ENCODE data around the gene CDSN.
"Not testable (repeated sequence)": the region's sequence is repeated elsewhere in the genome, so short reads cannot be mapped to it uniquely, and the experiment has no call there.

The CDSN gene

DNA sequence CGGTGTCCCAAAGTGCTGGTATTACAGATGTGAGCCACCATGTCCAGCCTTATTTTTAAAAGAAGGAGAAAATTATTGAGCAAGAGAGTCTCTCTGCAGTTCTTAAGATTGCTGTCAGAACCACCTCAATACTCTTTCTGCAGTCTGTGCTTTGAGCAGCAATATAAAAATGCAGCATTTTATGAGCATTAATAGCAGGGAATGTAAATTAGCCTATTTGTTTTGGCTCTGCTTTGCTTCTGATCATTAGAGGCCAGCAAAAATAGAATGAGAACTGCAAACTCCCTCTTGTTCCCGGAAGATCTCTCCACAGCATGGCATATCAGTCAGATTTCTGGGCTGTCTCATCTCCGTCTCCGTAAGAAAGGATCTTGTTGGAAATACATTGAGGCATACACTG, 43.6 kb downstream of the CDSN start:
- no peak overlapping the region for H3K4me3 ChIP-seq (ENCODE audit: control insufficient read depth, low read depth, low read length)
- TF ChIP-seq, protein P1, sequence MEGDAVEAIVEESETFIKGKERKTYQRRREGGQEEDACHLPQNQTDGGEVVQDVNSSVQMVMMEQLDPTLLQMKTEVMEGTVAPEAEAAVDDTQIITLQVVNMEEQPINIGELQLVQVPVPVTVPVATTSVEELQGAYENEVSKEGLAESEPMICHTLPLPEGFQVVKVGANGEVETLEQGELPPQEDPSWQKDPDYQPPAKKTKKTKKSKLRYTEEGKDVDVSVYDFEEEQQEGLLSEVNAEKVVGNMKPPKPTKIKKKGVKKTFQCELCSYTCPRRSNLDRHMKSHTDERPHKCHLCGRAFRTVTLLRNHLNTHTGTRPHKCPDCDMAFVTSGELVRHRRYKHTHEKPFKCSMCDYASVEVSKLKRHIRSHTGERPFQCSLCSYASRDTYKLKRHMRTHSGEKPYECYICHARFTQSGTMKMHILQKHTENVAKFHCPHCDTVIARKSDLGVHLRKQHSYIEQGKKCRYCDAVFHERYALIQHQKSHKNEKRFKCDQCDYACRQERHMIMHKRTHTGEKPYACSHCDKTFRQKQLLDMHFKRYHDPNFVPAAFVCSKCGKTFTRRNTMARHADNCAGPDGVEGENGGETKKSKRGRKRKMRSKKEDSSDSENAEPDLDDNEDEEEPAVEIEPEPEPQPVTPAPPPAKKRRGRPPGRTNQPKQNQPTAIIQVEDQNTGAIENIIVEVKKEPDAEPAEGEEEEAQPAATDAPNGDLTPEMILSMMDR (IDR thresholded peaks at IDR 0.05; ENCODE audit: control insufficient read depth, insufficient read depth, low read depth, low read length, missing control alignments) = no peak
- DNase-seq (ENCODE audit: low read depth) = no peak

DNA sequence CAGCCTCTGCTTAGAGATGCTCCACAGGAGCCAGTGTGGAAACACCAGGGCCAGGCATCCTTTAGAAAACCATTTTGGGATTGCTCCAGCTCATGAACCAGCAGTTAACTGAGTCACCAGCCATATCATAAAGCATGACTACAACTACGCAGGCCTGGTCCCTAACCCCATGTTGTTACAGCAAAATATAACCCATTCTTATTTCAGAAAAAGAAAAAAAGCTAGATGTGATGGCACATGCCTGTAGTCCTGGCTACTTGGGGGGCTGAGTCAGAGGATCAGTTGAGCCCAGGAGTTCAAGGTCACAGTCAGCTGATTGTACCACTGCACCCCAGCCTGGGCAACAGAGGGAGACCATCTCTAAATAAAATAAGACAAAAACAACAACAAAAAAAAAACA, 44.7 kb downstream of the CDSN start:
- DNase-seq (ENCODE audit: low read depth) = no peak
- no peak overlapping the region for H3K4me3 ChIP-seq (ENCODE audit: control insufficient read depth, low read depth, low read length)
- TF ChIP-seq, protein P1 (IDR thresholded peaks at IDR 0.05; ENCODE audit: control insufficient read depth, insufficient read depth, low read depth, low read length, missing control alignments) = no peak

DNA sequence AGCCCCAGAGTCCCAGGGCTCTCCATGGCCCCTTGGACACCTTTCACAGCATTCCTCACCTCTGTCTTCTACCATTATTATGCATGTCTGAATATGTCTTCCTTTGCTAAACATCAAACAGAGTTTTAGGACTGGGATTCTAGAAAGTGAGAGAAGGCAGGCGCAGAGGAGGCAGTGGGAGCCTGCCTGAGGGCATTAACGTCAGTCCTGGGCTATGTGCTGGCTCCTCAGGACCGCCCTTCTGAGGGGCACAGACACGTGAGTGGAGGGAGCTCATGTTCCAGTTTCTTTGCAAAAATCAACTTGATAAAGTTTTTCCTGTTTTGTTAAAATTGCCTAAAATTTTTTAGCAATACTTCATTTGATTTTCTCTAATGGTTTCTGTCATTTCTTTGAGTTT, 45.8 kb downstream of the CDSN start:
- TF ChIP-seq, protein P1 (IDR thresholded peaks at IDR 0.05; ENCODE audit: control insufficient read depth, insufficient read depth, low read depth, low read length, missing control alignments) = no peak
- no peak overlapping the region for H3K4me3 ChIP-seq (ENCODE audit: control insufficient read depth, low read depth, low read length)
- DNase-seq (ENCODE audit: low read depth) = no peak

DNA sequence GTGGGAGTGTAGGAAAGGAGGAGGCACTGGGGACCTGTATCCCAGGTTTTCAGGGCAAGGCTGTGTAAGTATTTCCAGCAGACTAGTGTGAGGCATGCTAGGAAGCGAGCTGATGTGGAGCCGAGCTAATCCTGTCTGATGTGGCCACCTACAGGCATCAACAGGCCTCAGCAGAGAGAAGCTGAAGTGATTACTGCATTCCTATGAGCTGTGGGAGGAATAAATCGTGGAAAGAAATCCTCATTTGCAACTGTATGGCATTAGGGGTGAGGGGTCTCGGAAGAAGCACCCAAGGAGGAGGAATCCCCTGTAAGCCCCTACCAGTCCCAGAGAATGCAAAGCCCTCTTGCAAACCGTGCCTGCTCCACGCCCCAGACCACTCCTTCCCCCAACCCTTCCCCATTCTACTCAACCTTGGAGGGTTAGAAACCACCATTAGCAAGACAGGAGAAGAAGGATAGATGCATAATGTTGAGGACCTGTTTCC, 49.5 kb downstream of the CDSN start:
- TF ChIP-seq, protein P1 (IDR thresholded peaks at IDR 0.05; ENCODE audit: control insufficient read depth, insufficient read depth, low read depth, low read length, missing control alignments) = peak; percentile 82
- DNase-seq (ENCODE audit: low read depth) = no peak
- H3K4me3 ChIP-seq (ENCODE audit: control insufficient read depth, low read depth, low read length) = no peak overlapping the region

DNA sequence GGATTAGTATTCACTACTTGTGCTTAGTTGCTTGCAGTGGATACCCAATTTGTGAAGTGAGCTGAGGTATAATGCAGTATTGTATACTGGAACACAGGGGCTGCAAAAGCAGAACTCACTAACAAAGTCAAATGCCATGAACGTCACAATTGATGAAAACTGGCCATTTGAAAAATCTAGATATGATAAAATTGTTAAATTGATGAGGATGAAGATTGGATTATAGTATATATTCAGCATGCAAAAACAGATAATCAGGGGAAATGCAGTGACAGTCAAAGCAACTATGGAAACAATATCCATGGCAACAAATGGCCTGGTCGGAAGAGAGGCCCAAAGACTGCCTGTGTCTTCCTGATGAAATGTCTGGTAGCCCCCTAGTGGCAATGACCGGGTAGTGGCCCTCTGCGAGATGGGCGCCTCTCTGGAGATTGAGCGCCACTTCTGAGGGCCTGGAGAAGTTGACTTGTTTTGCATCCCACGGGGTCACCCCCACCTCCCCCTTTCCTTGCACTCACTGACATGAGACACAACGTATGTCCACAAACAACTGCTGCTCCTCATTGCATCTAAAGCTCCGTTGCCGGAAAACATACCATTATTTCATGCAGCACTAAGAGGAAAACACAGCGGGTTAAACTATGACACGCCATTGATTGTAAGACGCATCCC, 51.4 kb downstream of the CDSN start:
- DNase-seq (ENCODE audit: low read depth) = no peak
- TF ChIP-seq, protein P1 (IDR thresholded peaks at IDR 0.05; ENCODE audit: control insufficient read depth, insufficient read depth, low read depth, low read length, missing control alignments) = peak; percentile 93
- H3K4me3 ChIP-seq (ENCODE audit: control insufficient read depth, low read depth, low read length) = no peak overlapping the region

DNA sequence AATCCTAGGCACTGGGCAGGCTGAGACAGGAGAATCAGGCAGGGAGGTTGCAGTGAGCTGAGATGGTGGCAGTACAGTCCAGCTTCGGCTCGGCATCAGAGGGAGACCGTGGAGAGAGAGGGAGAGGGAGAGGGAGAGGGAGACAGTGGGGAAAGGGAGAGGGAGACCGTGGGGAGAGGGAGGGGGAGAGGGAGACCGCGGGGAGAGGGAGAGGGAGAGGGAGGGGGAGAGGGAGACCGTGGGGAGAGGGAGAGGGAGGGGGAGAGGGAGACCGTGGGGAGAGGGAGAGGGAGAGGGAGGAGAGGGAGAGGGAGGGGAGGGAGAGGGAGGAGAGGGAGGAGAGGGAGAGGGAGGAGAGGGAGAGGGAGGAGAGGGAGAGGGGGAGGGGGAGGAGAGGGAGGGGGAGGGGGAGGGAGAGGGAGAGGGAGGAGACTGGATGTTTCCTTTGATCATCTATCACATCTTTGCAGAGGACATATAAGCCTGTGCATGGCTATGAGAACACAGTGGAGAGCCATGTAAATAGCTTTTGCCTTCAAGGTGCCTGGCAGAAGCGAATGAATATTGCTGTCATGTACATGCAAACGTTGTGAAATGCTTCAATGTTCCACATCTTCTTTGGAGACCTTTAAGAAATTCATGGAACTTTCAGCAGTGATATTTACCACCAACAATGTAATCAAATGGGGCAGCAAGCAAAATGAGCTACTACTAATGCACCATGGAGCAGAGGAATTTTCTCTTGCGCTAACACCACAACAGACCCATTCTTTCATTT, 52.2 kb downstream of the CDSN start:
- H3K4me3 ChIP-seq (ENCODE audit: control insufficient read depth, low read depth, low read length); DNase-seq (ENCODE audit: low read depth): not testable (repeated sequence)

DNA sequence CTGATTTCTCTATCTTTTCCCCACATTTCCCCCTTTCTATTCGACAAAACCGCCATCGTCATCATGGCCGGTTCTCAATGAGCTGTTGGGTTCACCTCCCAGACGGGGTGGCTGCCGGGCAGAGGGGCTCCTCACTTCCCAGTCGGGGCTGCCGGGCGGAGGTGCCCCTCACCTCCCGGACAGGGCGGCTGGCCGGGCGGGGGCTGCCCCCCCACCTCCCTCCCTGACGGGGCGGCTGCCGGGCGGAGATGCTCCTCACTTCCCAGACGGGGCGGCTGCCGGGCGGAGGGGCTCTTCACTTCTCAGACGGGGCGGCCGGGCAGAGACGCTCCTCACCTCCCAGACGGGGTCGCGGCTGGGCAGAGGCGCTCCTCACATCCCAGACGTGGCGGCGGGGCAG, 53.2 kb downstream of the CDSN start:
- not testable (repeated sequence) for DNase-seq (ENCODE audit: low read depth); H3K4me3 ChIP-seq (ENCODE audit: control insufficient read depth, low read depth, low read length)

All from AG09309 (cell line).